Activated B cell treated with CpG ODN at 0.5 μM for 24 hours (primary cell): ENCODE data around the gene ZC3H18. TPM values are rescaled to one million over a fixed set of nuclear protein-coding genes. Genes with fewer than 3 reads are reported as not detected.

ENCODE experiments used
- ATAC-seq: fragments of 200-7000 bp; cut with Tn5 transposase; one replicate; pipeline ENCODE4 v1.10.0; 2021; ENCODE audit warnings: low read depth, mild to moderate bottlenecking, moderate library complexity
- CTCF ChIA-PET: fragments of 350-600 bp; sonication (Branson Sonifier 250); formaldehyde crosslinking; loops from one replicate; lab custom pipeline; 2021; ENCODE audit warnings: antibody characterized with exemption; lab: Charles Lee
- POLR2A ChIA-PET: fragments of 350-600 bp; sonication (Branson Sonifier 250); formaldehyde crosslinking; loops from one replicate; lab custom pipeline; 2021; ENCODE audit warnings: antibody characterized with exemption; lab: Charles Lee
- DNase-seq: peaks from one replicate; pipeline ENCODE4 v3.0.0; 2022
- H3K27ac Mint-ChIP-seq: one replicate; pipeline ENCODE4 v1.8.0; 2020; ENCODE audit warnings: mixed read lengths
- H3K27me3 Mint-ChIP-seq: one replicate; pipeline ENCODE4 v1.8.0; 2021; ENCODE audit warnings: mixed read lengths
- H3K36me3 Mint-ChIP-seq: one replicate; pipeline ENCODE4 v1.8.0; 2021; ENCODE audit warnings: low read depth, mixed read lengths
- H3K4me1 Mint-ChIP-seq: one replicate; pipeline ENCODE4 v1.8.0; 2021; ENCODE audit warnings: mixed read lengths
- H3K4me3 Mint-ChIP-seq: one replicate; pipeline ENCODE4 v1.8.0; 2020; ENCODE audit warnings: mild to moderate bottlenecking, mixed read lengths
- H3K9me3 Mint-ChIP-seq: one replicate; pipeline ENCODE4 v1.8.0; 2020; ENCODE audit warnings: mixed read lengths
- intact Hi-C: fragments of 100-400 bp; cut with micrococcal nuclease; formaldehyde crosslinking; loops from one replicate; pipeline ENCODE4 v1.15.1; 2024
- total RNA-seq: library from RNA; stranded (reverse); gene quantifications from 2 replicates; pipeline ENCODE4 v1.2.3, GENCODE V29; 2022
- TF ChIP-seq, protein P1 (sequence below): fragments of 200-600 bp; IDR thresholded peaks from one replicate; pipeline ENCODE4 v1.8.0; 2022; ENCODE audit warnings: antibody characterized with exemption, mild to moderate bottlenecking

The ZC3H18 gene
- total RNA-seq, 1 donor from 2014 or later: 74.2 TPM

DNA sequence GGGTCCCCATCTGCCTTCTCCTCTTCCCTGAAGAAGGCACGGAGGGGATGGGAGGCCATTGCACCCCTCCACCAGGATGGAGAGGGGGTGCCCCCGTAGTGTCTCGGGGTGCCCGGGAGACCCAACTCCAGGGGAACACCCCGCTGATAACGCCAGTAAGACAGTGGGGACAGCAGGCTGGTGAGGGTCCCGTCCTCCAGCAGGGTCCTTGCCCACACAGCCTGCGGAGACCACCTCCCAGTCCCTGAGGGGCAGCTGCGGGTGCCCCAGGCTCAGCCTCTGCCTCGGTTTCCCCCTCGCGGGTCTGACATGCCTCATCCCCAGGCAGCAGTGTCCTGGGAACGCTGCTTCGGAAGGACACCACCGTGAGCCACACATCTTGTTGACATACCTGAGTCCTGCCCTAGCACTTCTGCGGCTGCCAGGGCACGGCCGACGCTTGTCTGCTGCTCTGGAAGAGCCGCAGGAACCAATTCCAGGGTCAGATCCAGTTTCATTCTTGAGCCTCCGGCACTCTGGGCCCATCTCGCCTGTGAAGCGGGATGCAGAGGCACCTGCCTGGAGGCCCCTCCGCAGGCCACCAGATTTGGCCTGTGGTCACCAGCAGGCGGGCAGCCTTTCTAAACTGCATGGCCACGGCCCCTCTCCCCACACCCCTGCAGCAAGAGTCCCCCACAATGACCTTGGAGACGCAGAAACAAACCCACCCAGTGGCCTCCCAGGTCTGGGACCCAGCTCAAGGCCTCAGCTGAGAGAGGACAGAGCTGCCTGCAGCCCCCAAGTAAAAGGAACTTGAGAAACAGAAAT, 39.9 kb upstream of the ZC3H18 start:
- intact Hi-C loops: no loop called here
- H3K27ac Mint-ChIP-seq: peak overlapping the region; percentile 63
- ChIA-PET POLR2A (no interaction called here), CTCF (no interaction called here)
- no peaks in the 10 kb centered on the region for H3K9me3 Mint-ChIP-seq
- H3K4me1 Mint-ChIP-seq: peaks cover 9% of the 10 kb centered on the region
- peaks cover 7% of the 10 kb centered on the region for H3K36me3 Mint-ChIP-seq
- no peaks in the 10 kb centered on the region for H3K27me3 Mint-ChIP-seq
- no peak for ATAC-seq
- TF ChIP-seq, protein P1, sequence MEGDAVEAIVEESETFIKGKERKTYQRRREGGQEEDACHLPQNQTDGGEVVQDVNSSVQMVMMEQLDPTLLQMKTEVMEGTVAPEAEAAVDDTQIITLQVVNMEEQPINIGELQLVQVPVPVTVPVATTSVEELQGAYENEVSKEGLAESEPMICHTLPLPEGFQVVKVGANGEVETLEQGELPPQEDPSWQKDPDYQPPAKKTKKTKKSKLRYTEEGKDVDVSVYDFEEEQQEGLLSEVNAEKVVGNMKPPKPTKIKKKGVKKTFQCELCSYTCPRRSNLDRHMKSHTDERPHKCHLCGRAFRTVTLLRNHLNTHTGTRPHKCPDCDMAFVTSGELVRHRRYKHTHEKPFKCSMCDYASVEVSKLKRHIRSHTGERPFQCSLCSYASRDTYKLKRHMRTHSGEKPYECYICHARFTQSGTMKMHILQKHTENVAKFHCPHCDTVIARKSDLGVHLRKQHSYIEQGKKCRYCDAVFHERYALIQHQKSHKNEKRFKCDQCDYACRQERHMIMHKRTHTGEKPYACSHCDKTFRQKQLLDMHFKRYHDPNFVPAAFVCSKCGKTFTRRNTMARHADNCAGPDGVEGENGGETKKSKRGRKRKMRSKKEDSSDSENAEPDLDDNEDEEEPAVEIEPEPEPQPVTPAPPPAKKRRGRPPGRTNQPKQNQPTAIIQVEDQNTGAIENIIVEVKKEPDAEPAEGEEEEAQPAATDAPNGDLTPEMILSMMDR: no peak
- DNase-seq: no peak
- H3K4me3 Mint-ChIP-seq: no peak overlapping the region

DNA sequence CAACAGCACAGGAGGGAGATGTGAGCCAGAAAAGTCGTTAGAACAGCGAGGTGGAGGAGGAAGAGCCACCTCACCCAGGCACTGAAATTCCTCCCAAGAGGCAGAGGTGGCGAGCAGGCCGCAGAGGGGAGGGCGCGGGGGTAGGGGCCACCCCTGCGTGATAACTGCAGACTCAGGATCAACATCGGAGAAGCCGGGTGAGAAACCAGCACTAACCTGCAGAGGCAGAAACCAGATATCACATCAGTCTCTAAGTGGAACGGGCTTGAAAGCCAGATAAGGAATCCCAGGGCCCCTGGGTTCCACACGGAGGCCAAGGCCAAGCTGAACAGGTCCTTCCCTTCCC, 39.4 kb upstream of the ZC3H18 start:
- Mint-ChIP-seq H3K4me1 (peaks cover 10% of the 10 kb centered on the region), H3K27me3 (no peaks in the 10 kb centered on the region), H3K4me3 (no peak overlapping the region), H3K27ac (peak overlapping the region; percentile 63), H3K36me3 (peaks cover 7% of the 10 kb centered on the region), H3K9me3 (no peaks in the 10 kb centered on the region)
- ChIA-PET POLR2A (no interaction called here), CTCF (no interaction called here)
- ATAC-seq (no peak), DNase-seq (no peak)
- TF ChIP-seq, protein P1: no peak
- intact Hi-C loops: no loop called here

DNA sequence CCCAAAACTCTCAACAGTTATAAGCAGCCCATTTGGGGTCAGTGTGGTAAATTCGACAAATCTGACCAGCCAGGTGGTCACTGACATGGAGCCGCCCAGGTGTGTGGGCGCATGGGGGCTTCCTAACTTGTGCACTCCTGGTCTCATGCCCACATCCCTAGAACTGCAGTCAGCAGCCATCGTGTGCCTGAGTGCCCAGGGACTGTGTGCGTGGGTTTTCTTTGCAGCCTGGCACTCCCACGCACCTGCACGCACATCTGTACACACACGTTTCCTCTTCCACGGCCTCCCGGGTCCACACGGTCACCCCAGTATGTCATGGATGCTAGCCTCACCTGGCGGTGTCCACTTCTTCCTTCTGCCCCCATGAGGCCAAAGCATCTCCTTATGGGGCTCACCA, 38.9 kb upstream of the ZC3H18 start:
- ATAC-seq (no peak), DNase-seq (no peak)
- CTCF ChIA-PET: no interaction called here
- no peaks in the 10 kb centered on the region for H3K9me3 Mint-ChIP-seq
- intact Hi-C loops: no loop called here
- H3K27me3 Mint-ChIP-seq: no peaks in the 10 kb centered on the region
- no peak overlapping the region for H3K27ac Mint-ChIP-seq
- H3K36me3 Mint-ChIP-seq: peaks cover 7% of the 10 kb centered on the region
- POLR2A ChIA-PET: no interaction called here
- H3K4me1 Mint-ChIP-seq: peaks cover 12% of the 10 kb centered on the region
- TF ChIP-seq, protein P1: no peak
- H3K4me3 Mint-ChIP-seq: no peak overlapping the region

DNA sequence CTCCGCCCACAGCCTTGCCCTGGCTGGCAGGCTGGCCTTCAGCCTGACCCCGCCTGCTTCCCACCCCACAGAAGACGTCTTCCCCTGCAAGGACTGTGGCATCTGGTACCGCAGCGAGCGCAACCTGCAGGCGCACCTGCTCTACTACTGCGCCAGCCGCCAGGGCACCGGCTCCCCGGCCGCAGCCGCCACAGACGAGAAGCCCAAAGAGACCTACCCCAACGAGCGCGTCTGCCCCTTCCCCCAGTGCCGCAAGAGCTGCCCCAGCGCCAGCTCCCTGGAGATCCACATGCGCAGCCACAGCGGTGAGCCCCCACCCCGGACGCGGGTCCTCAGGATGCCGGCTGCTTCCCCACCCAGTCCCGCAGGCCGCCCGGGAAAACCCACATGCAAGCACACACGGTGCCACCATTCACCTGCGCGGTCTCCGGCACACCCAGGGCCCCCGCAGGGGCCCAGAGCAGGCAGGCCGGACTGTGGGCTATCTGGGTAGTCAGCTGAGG, 38.2 kb upstream of the ZC3H18 start:
- Mint-ChIP-seq H3K4me3 (no peak overlapping the region), H3K27me3 (no peaks in the 10 kb centered on the region), H3K9me3 (no peaks in the 10 kb centered on the region), H3K27ac (no peak overlapping the region), H3K4me1 (peaks cover 12% of the 10 kb centered on the region), H3K36me3 (peaks cover 7% of the 10 kb centered on the region)
- TF ChIP-seq, protein P1: no peak
- ChIA-PET CTCF (no interaction called here), POLR2A (interaction anchor here (0.6 kb wide), 1 partner anchor 1480 kb away, joined by 3 read pairs; no protein-coding TSS in a partner anchor)
- DNase-seq: no peak
- intact Hi-C loops: no loop called here
- no peak for ATAC-seq

DNA sequence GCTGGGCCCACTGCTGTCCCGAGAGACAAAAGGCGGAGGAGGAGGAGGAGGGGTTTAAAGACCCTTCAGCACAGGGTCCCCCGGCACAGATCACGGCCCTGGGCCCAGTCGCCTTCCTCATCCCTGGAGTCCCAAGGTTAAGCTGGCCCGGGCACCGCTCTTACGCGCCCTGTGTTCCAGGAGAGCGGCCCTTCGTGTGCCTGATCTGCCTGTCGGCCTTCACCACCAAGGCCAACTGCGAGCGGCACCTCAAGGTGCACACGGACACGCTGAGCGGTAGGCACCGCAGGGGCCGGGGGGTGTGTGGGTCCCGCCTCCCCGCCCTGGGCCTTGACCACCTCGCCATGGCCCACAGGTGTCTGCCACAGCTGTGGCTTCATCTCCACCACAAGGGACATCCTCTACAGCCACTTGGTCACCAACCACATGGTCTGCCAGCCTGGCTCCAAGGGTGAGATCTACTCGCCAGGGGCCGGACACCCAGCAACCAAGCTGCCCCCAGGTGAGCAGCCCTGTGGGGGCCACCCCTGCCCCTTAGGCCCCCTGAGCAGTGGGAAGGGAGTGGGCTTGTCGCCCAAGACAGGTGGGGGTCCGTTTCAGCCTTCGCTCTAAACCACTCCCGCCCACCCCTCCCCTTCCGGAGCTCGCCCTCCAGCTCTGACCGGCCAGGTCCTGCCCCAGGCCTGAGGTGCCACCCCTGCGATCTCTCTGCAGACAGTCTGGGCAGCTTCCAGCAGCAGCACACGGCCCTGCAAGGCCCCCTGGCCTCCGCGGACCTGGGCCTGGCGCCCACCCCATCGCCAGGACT, 37.6 kb upstream of the ZC3H18 start:
- Mint-ChIP-seq H3K9me3 (no peaks in the 10 kb centered on the region), H3K36me3 (peaks cover 7% of the 10 kb centered on the region), H3K27me3 (no peaks in the 10 kb centered on the region), H3K4me3 (no peak overlapping the region), H3K4me1 (peaks cover 12% of the 10 kb centered on the region), H3K27ac (no peak overlapping the region)
- TF ChIP-seq, protein P1: no peak
- ATAC-seq (no peak), DNase-seq (no peak)
- intact Hi-C loops: no loop called here
- ChIA-PET CTCF (no interaction called here), POLR2A (interaction anchor here (0.6 to 1.0 kb wide), 2 partner anchors 30 to 1479 kb away, joined by 3 read pairs; no protein-coding TSS in a partner anchor)
